8988T (cell line): ENCODE results near the gene KBTBD4.
"Not testable (repeated sequence)": the region's sequence is repeated elsewhere in the genome, so short reads cannot be mapped to it uniquely, and the experiment has no call there.

Source experiments
- DNase-seq: peaks from one replicate; pipeline ENCODE4 v3.0.0; 2011

KBTBD4 gene

DNA sequence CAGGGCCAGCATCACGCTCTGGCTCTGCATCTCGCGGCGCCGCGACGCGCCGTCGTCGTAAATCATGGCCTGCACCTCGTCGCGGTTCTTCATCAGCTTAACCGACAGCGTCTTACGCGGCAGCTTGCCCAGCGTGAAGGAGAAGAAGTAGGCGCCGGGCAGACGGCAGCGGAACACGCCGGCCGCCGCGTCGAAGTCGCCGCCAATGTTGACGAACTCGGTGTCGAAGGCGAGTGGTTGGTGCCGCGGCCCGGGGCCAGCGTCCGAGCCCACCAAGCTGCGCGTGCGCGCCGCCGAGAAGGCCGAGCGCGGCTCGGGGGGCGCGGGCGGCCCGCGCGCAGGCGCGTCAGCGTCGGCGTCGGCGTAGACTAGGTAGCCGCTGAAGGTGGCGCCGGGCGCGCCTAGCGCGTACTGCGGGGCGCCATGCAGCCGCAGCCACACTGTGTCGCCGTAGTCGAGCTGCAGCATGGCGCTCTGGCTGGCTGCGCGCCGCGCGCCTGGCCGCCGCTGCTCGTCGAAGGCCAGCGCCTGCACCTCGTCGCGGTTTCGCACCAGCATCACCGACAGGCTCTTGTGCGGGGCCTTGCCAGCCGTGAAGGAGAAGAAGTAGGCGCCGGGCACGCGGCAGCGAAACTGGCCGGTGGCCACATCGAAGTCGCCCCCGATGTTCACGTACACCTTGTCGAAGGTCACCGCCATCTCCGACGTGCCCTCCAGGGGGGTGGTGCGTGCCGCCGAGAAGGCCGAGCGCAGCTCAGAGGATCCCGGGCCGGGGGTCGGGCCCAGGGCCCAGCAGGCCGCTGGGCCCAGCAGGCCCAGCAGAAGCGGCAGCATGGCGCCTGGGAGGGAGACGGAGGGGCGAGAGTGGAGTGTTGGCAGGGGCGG is 11.4 kb upstream of the KBTBD4 start:
- DNase-seq: no peak

DNA sequence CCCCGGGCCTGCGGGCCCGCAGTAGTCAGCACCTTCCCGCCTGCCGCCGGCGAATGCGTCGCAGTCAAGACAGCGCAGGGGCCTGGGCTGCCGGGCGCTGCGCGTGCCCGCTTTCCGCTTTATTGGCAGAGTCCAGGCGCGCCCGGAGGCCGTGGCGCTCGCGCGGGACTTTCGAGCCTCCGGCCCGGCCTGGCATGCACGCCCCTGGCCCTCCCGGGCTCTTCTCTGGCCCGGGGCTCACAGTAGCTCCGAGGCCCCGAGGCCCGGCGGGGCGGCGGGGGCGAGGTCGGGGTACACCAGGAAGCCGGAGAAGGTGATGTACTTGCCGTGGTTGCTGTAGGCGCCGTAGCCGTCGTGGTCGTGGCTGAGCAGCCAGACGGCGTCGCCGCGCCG is 10.8 kb upstream of the KBTBD4 start:
- DNase-seq: no peak

DNA sequence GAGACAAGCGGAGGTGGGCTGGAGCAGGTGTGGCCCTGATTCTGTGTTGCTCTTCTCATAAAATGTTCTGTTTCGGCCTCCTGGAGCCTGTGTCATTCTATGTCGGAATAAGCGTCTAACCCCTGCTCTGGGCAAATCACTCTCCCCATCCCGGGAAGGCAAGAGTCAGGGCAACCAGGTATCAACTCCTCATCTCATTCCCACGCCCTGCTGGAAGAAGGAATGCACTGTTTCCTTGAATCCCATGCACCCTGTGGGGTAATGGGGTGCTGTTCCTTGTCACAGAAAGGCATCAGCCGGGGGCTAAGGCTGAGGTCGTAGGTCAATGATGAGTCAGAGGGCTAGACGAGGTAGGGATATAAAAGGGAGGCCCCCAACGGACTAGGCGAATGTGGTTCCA is 10.3 kb upstream of the KBTBD4 start:
- DNase-seq: peak; percentile 55

DNA sequence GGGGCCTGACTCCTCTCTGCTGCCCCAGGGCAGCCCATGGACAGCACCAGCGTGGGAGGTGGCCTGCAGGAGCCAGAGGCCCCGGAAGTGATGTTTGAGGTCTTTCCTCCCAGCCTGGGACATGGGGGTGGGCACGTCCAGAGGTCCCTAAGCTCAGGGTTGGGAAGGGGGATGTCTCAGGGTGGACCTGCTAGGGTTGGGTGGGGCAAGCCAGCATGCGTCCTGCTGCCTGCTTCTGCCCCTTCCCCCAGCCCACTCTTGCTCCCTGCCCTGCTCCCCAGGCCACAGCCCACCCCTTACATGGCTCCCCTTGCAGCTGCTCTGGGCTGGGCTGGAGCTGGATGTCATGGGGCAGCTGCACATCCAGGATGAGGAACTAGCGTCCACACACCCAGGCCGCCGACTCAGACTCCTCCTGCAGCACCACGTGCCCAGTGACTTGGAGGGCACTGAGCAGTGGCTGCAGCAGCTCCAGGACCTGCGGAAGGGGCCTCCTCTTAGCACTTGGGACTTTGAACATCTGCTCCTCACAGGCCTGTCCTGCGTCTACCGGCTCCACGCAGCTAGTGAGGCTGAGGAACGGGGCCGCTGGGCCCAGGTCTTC is 9.1 kb upstream of the KBTBD4 start:
- peak; percentile 62 for DNase-seq

DNA sequence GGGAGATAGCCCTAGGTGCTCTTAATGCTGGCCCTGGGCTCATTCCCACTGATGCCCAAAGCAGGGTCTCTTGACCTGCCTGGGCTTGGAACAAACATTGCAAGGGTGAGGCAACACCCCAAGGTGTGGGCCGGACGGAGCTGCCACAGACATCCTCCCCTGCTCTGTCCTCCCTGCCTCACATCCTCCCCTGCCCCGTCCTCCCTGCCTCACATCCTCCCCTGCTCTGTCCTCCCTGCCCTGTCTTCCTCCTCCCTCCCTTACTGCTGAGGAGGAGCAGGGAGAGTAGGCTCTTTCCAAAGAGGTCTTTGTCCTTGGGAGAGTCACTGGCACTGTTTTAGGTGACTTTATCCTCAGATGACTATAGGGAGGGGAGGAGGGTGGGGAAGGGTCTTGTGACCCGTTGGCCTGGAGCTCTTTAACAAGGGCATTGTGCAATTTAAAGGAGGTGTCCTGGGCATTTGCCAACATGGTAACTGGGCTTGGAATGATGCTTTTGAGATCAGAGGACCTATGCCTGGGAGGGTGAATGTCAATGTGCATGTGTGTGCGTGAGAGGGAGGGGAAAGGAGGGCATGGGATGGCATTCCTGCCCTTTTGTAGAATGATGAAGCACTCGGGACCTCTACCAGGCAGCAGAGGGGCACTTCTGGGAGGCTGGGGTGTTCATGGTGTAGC is 8.4 kb upstream of the KBTBD4 start:
- DNase-seq: no peak

DNA sequence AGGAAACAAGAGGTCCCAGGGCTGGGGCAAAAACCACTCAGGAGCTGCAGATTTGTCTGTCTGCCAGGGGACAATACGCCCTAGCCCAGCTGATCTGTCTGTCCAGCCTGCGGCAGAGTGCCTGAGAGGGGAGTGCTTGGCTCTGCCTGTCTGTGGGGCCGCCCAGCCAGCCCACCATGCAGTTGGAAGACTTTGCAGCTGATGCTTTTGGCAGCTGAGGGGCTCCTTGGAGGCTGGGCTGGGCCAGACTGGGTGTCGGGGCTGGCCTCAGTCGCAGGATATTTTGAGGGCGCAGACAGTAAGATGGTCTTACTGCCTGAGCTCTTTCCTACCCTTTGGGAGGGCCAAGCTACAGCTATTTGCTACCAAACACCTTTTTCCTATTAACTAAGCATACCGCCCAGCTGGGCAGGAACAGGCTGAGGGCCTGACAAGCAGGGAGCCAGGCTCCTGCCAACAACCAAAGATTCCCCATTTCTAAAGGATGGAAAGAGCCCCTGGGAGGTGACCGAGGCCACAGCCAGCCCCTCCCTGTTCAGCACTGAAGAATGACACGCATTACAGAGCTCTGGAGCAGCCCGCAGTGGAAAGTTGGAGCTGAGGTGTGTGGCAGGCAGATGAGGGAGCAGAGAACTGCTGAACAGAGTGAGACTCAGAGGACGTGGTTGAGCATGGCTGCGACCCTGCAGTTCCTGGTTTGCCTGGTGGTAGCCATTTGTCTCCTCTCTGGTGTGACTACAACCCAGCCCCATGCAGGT is 7.5 kb upstream of the KBTBD4 start, which contains the start of gene FAM180B:
FAM180B (plus strand) TSS at position 581 of the 758 bp plus-strand sequence; CDS start at position 672, 91 bp downstream.
- DNase-seq: no peak

DNA sequence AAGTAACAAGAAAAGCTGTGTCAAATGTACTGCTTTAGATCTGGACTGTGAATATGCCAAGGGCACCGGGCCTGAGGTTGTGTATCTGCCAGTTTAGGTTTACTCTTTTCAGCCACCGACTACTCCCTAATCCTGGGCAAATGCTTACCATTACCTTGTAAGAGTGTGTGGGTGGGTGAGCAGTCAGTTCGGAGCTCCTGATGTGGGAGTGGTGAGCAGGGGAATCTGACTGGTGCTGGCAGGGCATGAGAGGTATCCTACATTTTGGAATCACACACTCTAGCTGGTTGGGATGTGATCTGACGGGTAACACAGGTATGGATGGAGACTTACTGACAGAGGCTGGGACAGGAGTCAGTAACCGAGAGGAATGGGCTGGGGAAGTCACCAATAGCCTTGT is 5.1 kb upstream of the KBTBD4 start:
- no peak for DNase-seq

DNA sequence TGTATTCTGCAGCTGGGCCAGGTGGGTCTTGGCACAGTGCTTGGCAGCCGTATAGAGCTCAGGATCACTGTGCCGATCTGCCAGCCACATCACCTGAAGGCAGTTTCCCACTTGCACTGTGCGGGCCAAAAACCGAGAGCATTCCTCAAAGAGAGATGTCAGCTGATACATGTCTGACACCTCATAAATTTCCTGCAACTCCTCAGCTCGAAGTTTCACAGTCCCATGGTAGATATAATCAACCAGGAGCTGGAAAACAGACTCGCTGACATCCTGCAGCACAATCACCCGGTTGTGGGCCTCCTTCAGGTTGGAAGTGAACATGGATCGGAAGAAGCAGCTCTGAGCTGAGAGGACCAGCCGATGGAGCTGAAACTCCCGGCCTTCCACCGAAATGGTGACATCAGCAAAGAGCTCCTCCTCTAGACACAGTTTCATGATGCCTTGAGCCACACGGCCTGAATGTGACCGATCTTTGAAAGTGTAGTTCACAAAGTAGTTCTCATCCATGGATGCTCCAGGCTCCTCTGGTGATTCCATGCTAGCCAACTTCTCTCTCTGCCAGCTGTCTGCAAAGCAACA is 1.2 kb downstream of the KBTBD4 start:
- no peak for DNase-seq

DNA sequence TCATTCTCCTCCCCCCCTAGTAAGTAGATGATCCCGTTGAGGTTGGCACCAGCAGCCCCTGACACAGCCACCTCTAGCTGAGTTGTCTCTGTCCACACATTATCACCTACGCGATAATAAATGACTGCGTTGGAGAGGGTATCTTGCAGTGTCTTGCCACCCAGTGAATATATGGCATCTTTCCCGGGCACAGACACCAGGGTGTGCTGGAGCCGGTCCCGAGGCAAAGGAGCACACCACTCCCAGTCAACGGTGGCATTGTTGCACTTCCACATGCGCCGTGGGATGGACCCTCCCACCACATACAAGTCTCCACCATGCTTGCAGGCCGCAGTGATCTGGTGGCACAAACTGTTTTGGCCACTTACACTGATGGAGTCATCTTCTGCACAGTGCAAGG is 5.4 kb downstream of the KBTBD4 start:
- no peak for DNase-seq

DNA sequence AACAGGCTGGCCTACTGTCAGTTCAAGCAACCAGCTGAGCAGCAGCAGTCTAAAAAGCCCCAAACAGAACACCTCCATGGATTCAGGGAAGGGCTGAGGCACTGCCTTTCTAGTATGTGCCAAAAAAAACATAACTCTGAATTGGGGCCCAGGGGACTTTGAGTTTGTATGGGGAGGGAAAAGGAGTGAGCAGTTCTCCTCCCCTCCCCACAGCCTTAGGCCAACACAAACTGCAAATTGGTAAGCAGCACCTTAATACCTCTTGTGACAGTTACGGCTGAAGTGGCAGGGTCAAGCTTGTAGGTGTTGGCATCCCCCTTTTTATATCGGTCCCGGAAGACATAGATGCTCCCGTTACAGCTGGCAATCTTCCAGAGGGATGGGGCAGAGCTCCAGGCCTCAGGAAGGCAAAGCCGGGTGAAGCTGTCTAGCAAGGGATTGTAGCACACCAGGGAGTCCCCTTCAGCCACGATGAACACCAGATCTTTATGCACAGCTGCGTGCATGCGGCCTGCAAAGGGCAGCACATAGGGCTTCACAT is 6.0 kb downstream of the KBTBD4 start:
- DNase-seq: no peak

DNA sequence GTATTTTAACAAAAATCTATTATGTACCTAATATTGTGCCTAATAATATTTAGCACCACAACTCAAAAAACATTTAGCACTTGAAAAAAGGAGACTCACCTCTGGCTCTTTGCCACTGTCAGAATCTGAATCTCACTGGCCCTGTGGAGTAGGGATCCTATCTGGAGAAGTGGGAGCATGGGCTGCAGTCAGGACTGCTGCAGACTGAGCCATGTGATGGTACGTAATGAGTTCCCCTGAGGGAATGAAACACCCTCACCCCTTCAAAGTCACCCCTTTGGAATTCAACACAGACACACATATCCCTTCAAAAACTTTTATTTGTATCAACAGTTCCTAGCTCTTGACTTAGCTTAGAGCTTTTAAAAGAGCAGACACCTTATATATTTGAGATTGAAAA is 6.9 kb downstream of the KBTBD4 start:
- DNase-seq: no peak

DNA sequence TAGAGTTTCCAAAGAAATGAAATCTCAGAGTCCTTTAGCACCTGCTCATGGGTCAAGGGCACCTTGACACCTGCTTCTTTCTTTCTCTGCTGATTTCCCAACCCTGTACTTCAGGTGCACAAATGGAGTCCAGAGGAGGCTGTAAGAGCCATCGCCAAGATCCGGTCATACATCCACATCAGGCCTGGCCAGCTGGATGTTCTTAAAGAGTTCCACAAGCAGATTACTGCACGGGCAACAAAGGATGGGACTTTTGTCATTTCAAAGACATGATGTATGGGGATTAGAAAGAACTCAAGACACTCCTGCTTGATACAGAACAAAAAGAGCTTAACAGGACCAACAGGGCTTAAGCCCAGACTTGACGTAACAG is 7.4 kb downstream of the KBTBD4 start:
- DNase-seq: no peak

DNA sequence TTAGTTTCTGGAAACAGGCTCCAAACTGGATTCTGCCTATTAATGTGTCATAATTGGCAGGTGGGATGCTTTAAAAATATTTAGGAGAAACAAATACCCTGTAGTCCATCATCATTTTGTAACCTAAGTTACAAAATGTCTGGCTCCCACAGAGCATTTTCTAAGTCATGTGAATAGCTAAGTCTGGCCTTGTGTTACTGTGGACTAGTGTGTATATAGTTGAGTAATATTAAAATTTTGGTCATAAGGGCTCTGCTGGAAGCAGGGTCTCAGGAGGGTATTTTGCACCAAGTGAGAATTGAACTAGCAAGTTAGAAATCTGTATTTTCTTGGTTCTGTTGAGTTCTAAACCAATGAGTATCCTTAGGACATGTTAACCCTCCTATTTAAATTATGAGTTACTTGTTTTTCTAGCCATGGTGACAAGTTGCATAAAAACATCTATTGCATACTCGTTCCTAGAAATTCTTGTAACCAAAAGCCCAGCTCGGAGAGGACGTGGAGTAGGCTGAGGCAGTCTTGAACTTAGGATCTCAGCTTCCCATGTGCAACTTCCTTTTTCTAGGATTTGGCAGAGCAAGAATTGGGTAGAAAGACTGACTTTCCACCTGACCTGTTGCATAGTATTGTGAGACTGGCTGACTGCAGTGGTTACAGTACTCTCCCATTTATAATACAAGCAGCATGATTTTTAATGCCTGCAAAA is 8.0 kb downstream of the KBTBD4 start:
- no peak for DNase-seq

DNA sequence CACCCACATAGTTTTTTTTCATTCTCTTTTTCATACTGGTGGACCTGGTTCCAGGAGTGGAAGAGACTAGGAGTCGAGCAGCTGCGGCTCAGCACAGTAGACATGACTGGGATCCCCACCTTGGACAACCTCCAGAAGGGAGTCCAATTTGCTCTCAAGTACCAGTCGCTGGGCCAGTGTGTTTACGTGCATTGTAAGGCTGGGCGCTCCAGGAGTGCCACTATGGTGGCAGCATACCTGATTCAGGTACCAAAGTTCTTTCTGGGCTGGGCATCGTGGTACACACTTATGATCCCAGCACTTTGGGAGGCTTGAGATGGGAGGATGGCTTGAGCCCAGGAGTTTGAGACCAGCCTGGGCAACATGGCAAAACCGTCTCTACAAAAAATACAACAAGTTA is 9.1 kb downstream of the KBTBD4 start:
- DNase-seq: no peak

DNA sequence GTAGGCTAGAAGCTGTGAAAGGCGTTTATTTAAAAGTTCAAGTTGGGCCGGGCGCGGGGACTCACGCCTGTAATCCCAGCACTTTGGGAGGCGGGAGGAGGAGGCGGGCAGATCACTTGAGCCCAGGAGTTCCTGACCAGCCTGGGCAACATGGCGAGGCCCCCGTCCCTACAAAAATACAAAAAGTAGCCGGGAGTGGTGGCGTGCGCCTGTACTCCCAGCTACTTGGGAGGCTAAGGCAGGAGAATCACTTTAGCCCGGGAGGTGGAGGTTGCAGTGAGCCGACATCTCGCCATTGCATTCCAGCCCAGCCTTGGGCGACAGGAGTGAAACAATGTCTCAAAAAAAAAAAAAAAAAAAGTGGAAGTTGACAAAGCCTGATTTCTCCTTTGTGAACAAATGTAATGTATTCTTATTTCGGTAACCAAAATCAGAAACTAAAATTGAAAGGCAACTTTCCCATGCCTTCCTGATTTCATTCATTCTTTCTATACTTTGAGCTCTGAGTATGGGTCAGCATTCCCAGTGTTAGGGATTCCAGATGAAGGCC is 12.5 kb downstream of the KBTBD4 start:
- no peak for DNase-seq

DNA sequence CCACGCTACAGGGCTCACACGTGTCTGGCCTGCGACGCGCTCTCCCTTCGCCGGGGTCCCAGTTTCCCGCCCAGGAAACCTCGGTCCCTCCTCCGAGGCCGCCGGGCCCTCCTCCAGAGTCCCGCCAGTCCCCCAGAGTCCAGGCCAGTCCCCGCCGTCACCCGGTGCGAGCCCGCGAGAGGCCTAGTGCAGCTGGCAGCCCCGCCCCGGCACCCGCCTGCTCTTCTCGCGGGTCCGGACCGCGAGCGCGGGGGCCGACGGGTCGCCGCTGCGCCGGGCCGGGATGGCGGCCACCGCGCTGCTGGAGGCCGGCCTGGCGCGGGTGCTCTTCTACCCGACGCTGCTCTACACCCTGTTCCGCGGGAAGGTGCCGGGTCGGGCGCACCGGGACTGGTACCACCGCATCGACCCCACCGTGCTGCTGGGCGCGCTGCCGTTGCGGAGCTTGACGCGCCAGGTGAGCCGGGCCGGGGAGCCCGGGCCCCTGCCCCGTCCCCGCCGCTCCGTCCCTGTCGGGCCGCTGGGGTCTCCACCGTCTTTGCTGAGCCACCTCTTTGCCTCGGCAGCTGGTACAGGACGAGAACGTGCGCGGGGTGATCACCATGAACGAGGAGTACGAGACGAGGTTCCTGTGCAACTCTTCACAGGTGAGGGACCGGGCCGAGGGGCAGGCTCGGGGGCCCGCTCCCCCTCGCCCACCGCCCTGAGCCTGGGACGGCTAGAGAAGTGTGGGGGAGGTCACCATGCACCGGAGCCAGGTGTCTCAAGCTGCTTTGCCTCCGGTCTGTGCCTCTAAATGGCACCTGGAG is 13.2 kb downstream of the KBTBD4 start, which contains the start of gene PTPMT1:
PTPMT1 (plus strand) TSS at position 260 of the 809 bp plus-strand sequence; CDS start at position 284, 24 bp downstream.
- DNase-seq: no peak

DNA sequence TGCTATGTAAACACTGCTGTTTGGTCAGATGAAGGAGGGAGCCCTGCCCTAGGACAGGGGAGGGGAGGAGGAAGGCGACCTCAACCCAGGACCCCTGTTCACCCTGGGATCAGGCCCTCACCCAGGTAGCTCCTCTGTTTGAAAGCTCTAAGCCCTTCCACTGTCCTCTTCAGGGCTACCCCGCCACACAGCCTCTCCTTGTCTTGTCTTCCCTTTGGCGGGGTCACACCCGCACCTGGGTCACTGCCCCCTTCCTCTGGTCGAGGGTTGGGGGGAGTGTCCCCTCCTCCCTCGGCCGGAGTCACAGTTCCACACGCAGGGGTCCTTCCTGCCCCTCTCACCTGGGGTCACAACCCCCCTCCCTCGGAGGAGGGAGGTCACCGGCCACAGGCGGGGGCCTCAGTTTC is 13.8 kb downstream of the KBTBD4 start:
- no peak for DNase-seq

DNA sequence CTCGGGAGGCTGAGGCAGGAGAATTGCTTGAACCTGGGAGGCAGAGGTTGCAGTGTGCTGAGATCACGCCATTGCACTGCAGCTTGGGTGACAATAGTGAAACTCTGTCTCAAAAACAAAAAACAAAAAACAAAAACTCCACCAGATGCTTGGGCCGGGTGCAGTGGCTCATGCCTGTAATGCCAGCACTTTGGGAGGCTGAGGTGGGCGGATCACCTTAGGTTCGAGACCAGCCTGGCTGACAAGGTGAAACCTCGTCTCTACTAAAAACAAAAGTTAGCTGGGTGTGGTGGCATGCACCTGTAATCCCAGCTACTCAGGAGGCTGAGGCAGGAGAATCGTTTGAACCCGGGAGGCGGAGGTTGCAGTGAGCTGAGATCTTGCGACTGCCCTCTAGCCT is 14.4 kb downstream of the KBTBD4 start:
- DNase-seq: not testable (repeated sequence)

DNA sequence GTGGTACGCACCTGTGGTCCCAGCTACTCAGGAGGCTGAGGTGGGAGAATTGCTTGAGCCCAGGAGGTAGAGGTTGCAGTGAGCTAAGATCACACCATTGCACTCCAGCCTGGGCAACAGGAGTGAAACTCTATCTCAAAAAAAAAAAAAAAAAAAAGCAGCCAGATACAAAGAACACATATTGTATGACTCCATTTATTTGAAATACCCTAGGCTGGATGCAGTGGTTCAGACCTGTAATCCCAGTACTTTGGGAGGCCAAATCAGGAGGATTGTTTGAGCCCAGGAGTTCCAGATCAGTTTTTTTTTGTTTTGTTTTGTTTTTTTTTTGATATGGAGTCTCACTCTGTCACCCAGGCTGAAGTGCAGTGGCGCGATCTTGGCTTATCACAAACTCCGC is 16.4 kb downstream of the KBTBD4 start:
- DNase-seq: not testable (repeated sequence)

DNA sequence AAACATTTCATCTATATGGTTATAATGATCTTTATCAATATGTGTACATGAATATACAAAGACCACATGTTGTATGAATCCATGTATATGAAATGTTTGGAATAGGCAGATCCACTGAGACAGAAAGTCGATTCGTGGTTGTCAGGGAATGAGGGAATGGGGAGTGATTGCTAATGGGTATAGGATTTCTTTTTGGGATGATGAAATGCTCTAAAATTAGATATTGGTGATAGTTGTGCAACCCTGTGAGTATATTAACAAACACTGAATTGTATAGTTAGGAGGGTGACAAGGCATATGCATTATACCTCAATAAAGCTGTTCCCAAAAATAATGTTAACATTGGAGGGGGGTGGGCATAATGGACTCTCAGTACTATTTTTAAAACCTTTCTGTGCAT is 18.3 kb downstream of the KBTBD4 start:
- DNase-seq: no peak
